ENCODE data around the gene ZNF70. TPM values are rescaled to one million over a fixed set of nuclear protein-coding genes. Genes with fewer than 3 reads are reported as not detected.
A peak's percentile ranks its signal among the peaks of the same experiment; 100 is the strongest.

ZNF70 gene
- total and polyA plus RNA-seq, 7 donors, result 0.23 to 5.5 (median 2.6) TPM

DNA sequence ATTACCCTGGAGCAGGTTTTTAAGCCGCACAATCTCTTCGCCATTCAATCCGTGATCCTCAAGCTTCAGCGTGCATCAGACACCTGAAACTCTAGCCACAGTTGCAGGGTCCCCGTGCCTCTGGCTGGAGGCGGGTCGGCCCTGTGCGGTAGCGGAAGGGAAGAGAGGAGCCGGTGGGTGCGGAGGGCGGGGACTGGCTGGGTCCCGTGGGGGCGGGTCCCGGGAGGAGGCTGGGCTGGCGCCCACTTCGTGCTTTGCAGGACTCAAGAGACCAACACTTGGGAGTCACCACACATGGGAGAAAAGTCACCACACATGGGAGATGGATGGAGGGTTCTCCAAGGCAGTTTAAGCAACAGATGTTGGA, 12.7 kb upstream of the ZNF70 start:
- H3K27me3 ChIP-seq, result no peaks in the 10 kb centered on the region
- DNase-seq, result no peak
- 39 to 66% methylated on average over 17 of the region's 17 CpGs for WGBS, 2 donors
- peak overlapping the region in 3 of 4 donors; percentile 3 to 37 (median 27) for H3K4me3 ChIP-seq
- peak overlapping the region in 1 of 4 donors; percentile 29 for H3K27ac ChIP-seq
- peaks cover 0 to 49% (median 41%) of the 10 kb centered on the region in 4 donors for H3K4me1 ChIP-seq
- no peaks in the 10 kb centered on the region for H3K9me3 ChIP-seq
- H3K36me3 ChIP-seq, result no peaks in the 10 kb centered on the region
- TF ChIP-seq POLR2A (IDR thresholded peaks at IDR 0.05) (no peak), POLR2AphosphoS5 (IDR thresholded peaks at IDR 0.05) (no peak), EP300 (IDR thresholded peaks at IDR 0.05) (no peak)
- TF ChIP-seq, protein P1, sequence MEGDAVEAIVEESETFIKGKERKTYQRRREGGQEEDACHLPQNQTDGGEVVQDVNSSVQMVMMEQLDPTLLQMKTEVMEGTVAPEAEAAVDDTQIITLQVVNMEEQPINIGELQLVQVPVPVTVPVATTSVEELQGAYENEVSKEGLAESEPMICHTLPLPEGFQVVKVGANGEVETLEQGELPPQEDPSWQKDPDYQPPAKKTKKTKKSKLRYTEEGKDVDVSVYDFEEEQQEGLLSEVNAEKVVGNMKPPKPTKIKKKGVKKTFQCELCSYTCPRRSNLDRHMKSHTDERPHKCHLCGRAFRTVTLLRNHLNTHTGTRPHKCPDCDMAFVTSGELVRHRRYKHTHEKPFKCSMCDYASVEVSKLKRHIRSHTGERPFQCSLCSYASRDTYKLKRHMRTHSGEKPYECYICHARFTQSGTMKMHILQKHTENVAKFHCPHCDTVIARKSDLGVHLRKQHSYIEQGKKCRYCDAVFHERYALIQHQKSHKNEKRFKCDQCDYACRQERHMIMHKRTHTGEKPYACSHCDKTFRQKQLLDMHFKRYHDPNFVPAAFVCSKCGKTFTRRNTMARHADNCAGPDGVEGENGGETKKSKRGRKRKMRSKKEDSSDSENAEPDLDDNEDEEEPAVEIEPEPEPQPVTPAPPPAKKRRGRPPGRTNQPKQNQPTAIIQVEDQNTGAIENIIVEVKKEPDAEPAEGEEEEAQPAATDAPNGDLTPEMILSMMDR (IDR thresholded peaks at IDR 0.05), result no peak
- intact Hi-C loops (cut with DNase I), result no loop called here

GRCh38 chr22:23762842-23763578, 12.1 kb upstream of the ZNF70 start, which contains the start of gene C22orf15:
TSS of gene C22orf15 (plus strand) at chr22:23762990. CDS start at chr22:23763307, 317 bp downstream.
- peak within 1 kb of the TSS in 1 of 4 donors; percentile 29 for H3K27ac ChIP-seq

DNA sequence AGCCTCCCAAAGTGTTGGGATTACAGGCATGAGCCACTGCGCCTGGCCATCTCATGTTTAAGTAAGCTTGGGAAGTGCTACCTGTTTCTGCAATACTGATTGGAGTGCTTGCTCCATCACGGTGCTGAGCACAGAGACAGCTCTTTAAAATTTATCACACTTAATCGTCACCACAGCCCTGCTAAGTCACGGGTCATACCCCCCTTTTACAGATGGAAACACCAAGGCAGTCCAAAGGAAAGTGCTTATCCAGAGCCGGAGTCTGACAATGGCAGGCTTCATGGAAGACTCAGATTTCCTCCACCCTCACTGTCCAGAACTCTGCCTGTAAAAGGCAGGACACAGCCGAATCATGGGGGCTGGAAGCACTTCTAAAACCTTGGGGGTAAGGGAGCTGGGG, 9.1 kb upstream of the ZNF70 start:
- Histone ChIP-seq H3K27ac (no peak overlapping the region), H3K4me1 (peaks cover 0 to 25% (median 22%) of the 10 kb centered on the region in 4 donors), H3K4me3 (no peak overlapping the region), H3K9me3 (no peaks in the 10 kb centered on the region), H3K27me3 (no peaks in the 10 kb centered on the region), H3K36me3 (no peaks in the 10 kb centered on the region)
- DNase-seq, result no peak
- TF ChIP-seq, protein P1 (IDR thresholded peaks at IDR 0.05), result no peak
- no peak for TF ChIP-seq EP300 (IDR thresholded peaks at IDR 0.05)
- TF ChIP-seq POLR2A (IDR thresholded peaks at IDR 0.05), result no peak
- no peak for TF ChIP-seq POLR2AphosphoS5 (IDR thresholded peaks at IDR 0.05)
- intact Hi-C loops (cut with DNase I), result no loop called here
- 80 to 91% methylated on average over 6 of the region's 6 CpGs for WGBS, 2 donors

More at GRCh38 chr22:23762842-23763578, 12.1 kb upstream of the ZNF70 start, which contains the start of gene C22orf15:
- intact Hi-C loops (cut with DNase I), result no loop called here
- peaks cover 0 to 46% (median 36%) of the 10 kb centered on the region in 4 donors for H3K4me1 ChIP-seq
- no peaks in the 10 kb centered on the region for H3K9me3 ChIP-seq
- TF ChIP-seq POLR2A (IDR thresholded peaks at IDR 0.05) (no peak), EP300 (IDR thresholded peaks at IDR 0.05) (no peak)
- TF ChIP-seq, protein P1 (IDR thresholded peaks at IDR 0.05), result no peak
- DNase-seq, result no peak
- H3K27me3 ChIP-seq, result no peaks in the 10 kb centered on the region
- no peaks in the 10 kb centered on the region for H3K36me3 ChIP-seq
- whole genome bisulfite sequencing, 2 donors, result 36 to 69% methylated on average over 23 of the region's 23 CpGs
- peak within 1 kb of the TSS in 3 of 4 donors; percentile 3 to 37 (median 27) for H3K4me3 ChIP-seq

- no peak for TF ChIP-seq POLR2AphosphoS5 (IDR thresholded peaks at IDR 0.05)
- TF ChIP-seq, protein P1 (IDR thresholded peaks at IDR 0.05), result no peak
- no peak for TF ChIP-seq EP300 (IDR thresholded peaks at IDR 0.05)
- no peak for TF ChIP-seq POLR2A (IDR thresholded peaks at IDR 0.05)
- intact Hi-C loops (cut with DNase I), result no loop called here
- Histone ChIP-seq H3K4me1 (peaks cover 0 to 21% (median 20%) of the 10 kb centered on the region in 4 donors), H3K36me3 (no peaks in the 10 kb centered on the region), H3K9me3 (no peaks in the 10 kb centered on the region), H3K27me3 (no peaks in the 10 kb centered on the region), H3K27ac (no peak overlapping the region), H3K4me3 (no peak overlapping the region)
- 81 to 90% methylated on average over 4 of the region's 4 CpGs for WGBS, 2 donors
- no peak for DNase-seq
These were observed 8.7 kb upstream of the ZNF70 start for GRCh38 chr22:23759566-23759965.
